Activated CD8-positive, alpha-beta memory T cell treated with anti-CD3 and anti-CD28 coated beads for 1 hour (primary cell): ENCODE results near the gene TET2.

Source experiments
- DNase-seq, 2 donors: peaks; one replicate each; pipeline ENCODE4 v3.0.0-alpha.2; 2020; ENCODE audit warnings: low read depth in 1 of 2; ENCODE audit errors: extremely low read depth in 1 of 2

The TET2 gene

DNA sequence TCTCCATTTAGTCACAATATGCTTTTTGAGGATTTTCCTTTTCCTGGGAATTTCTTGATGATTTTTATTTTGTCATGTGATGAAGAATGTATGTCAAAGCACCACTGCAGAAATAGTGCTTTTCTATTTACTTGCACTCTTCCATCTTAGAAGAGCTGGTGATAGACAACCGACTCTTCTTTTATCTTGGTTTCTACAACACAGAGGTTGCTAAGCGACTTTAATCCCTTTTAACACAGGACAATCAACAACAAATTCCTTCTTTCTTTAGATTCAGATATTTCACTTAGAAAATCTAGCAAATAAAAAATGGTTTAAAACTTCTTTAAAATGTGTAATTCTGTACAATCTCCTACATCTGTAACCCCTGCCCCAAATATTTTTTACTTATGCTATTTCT lies 34.6 kb downstream of the TET2 start:
- no peak for DNase-seq

DNA sequence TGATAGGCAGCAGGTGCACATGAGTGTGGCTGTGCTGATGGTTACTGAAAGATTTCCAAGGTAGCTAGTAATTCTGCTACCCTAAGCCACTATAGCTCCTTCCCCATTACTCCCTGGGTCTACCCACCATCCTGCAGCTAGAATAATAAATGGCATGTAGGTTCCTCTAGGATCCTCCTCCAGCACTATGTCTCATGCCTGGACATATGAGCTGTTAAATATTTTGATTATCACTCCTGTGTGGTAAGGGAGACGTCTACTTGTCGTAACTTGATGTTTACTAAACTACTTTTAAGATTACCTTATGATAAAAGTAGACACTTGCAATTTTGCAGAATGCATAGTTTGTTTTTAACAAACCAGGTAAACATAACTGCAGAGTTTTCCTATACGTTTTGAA lies 35.5 kb downstream of the TET2 start:
- DNase-seq: no peak

DNA sequence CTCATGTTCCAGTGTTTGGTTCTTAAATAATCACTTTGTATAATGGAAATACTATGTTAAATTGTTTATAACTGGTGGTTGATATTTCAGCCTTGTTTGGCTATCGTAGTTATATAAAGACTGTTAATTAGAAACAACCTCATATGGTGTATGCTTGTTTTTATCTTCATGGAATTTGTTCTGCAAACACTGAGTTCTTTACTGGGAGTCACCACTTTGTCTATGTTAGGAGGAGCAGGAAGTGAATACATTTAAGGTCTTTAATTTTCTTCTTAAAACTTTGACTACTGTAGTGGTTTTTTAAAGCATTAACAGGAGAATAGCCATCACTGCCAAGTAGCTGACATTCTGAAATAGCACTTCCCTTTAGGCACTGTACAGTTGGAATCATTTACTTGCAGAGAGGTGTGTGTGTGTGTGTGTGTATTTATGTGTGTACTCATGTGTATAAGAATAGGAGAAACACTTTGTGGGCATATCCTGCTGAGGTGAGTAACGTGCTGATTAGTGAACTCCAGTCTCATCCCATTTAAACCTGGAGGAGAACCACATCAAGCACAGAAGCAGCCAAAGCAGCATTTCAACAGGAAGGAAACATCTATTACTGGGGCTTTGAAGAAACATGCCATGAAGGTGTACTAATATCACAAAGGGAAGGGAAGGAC lies 37.8 kb downstream of the TET2 start:
- no peak for DNase-seq

DNA sequence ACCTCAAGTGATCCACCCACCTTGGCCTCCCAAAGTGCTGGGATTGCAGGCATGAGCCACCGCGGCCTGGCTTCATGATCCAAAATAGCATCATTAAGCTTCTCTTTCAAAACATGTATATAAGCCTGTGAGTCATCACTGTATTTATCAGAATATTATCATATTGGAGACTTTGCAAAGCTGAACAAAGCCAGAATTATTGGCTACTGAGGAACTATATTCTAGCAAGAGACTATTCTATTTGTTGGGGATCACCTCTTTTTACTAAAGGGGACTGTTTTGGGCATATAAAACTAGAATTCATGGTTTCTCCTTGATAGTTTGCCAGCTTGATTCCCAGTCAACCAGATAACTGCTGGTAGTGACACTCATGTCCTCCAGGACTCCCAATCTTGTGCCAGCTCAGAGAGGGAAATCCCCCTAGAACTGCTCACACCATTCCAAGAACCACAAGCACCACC lies 40.1 kb downstream of the TET2 start:
- no peak for DNase-seq

DNA sequence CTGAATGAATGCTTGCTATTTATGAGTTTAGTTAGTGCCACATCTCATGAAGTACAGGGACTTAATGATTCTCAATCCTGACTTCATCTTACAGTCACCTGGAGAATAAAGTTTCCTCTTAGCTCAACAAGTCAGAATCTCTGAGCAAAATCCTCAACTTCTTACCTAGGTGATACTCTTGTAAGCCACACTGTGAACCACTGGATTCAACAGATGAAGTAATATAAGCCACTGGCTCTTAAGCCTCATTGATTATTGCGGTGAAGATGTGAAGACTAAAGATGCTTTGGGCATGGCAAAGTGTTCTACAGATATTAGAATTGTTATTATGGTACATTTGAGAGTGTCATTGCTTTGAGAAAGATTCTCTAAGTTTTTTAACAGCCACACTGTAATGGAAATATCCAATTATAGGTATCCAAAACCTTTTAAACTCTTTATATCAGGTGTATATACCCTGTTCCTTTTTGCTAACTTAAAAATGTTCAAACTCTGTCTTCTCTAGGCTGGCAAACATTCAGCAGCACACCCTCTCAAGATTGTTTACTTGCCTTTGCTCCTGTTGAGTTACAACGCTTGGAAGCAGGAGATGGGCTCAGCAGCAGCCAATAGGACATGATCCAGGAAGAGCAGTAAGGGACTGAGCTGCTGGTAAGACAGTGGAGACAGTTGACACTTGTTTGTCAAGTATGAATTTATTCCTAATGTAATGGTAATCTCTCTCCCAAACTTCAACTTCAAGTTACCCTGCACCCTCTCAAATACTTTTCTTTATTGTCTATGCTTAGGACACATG lies 43.4 kb downstream of the TET2 start:
- DNase-seq: no peak

DNA sequence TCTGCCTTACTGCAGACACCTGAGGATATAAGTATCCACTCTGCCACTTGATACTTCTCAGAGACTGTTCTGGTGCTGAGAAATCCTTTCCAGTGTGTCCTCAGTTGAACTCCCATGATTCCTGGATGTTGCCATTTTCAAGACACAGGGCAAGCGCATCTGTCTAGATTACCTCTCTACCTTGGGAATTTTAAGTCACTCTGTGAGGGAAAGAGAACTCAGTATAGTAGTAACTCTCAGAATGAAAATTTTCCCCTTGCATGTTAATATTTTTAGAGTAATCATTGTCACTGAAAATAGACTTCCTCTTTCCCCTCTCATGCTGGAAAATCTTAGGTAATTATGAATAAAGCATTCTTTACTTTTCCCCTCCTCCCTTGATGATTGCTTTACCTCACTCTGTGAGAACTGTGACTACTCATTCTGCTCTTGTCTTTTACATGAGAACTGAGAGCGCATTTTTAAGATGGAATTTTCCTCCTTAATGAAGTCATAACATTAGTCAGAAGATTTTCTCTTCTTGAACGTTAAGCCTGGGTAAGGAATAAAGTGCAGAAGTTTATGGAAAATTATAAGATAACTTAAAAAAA lies 45.0 kb downstream of the TET2 start:
- DNase-seq: no peak

DNA sequence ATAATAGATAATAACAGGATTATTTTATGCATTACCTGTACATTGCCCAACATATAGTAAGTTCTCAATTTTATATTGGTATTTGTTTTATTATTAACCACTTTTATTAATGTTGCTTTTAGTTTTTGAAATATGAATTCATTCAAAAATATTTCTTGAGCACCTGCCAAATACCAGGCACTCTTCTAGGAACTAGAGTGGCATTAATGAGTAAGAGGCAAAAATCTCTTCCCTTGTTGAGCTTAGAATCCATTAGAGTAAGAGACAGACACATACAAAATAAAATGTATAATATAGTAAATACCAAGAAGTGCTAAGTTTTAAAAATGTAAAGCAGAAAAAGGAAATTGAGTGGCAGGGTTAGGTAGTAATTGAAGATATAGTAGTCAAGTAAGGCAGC lies 45.8 kb downstream of the TET2 start:
- DNase-seq: no peak

DNA sequence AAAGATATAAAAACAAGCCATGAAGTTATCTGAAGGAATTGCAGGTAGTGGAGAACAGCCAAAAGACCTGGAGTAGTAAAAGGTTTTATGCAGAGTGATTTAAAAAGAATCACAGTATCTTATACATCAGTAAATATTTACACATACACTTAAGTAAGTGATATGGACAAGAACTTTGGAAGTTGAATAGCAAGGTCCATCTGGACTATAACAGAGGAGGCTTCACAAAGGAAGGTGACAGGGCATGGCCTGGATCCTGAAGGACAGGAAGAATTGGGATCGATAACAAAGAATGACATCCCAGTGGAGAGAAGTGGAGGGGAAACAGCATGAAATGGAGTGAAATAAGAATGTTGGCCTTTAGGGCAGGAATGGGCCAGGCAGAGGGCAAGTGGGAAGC lies 46.2 kb downstream of the TET2 start:
- no peak for DNase-seq

DNA sequence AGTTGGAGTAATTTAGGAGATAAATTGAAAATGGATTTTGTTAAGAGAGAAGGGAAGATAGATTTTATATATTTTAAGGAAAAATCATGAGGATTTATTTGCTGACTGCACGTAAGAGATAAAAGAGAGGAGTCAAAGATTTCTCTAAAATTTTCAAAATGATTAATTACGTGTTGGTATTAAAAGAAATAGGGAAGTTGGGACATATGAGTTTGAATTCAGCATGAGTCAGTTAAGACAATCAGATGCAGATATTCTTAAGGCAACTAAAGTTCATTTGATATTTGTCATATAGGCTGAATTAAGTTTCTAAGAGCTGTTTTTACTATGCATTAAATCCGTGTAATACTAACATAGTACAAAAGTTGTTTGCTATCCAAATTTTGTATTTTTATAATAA lies 46.9 kb downstream of the TET2 start:
- DNase-seq: no peak

DNA sequence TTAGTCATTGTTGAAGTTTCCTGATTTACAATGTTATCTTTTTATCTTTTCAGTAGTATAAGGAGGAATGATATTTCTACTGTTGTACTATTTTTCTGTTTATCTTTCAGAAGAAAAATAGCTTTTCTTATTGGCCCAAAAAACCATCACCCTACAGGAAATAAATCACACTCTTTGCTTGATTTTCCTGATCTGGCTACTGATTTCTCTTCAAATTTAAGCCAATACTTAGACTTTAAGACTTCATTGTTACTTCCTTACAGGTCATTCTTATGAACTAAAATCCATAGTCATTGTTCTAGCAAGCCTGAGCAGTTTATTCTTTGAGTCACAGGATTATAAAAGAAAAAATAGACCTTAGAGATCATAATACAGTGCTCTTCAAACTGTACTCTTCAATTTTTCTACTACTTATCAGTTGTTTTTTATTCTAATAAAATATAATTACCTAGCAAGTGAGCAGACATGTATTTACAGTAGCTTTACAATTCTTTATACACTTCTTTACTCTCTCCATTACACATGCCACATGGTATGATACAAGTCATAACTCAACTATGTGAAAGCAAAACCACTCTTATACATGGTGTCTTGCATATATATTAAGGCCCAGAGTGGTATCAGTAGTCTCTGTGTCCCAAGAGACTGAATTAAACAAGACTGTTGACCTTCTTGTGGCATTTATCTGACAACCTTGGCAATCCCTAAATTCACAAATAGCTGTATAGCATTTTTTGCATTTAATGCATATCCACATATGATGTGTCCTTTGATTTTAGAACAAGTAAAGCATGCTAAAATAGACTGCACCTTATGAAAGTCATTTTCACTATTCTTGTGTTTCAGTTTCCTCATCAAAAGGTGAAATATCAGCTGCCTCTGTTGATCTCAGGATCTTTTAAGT lies 47.9 kb downstream of the TET2 start:
- no peak for DNase-seq

DNA sequence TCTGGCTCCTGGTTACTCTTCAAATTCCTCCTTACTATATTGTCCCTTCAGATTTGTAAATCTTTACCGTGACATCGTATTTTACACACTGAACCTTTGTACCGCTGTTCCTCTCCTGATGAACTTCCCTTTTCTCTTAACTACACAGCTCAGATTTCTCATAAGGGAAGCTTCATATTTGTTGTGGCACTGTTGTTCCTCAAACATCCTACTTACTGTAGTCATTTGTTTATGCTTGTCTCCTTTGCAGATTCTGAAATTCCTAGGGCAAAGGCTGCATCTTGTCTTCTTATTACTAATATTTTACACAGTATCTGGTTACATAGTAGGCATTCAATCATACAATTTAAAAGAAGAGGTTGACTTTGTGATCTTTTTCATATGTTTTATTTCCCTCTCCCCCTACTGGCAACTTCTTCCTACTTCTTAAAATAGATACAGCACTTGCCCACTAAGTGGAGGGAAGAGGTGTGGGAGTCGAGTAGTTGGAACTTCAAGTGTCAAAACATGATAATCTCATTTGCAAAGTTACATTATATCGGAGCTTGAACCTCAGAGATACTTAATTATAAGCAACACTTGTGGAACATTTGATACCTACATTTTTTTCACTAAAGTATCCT lies 50.0 kb downstream of the TET2 start:
- DNase-seq: no peak

DNA sequence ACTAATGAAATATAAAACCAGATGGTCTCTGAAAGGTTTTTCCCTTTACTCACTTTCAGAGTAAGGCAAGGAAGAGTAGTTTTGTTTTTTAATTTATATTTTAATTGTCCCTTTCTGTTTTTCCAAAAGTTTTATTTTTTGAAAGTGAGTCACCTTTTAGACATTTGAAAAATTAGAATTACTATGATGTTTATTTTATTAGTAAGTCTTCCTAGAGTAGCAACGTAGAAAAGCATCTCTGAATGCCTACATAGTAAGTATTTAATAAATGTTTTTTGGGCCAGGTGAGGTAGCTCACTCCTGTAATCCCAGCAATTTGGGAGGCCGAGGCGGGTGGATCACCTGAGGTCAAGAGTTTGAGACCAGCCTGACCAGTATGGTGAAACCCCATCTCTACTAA lies 51.1 kb downstream of the TET2 start:
- DNase-seq: no peak

DNA sequence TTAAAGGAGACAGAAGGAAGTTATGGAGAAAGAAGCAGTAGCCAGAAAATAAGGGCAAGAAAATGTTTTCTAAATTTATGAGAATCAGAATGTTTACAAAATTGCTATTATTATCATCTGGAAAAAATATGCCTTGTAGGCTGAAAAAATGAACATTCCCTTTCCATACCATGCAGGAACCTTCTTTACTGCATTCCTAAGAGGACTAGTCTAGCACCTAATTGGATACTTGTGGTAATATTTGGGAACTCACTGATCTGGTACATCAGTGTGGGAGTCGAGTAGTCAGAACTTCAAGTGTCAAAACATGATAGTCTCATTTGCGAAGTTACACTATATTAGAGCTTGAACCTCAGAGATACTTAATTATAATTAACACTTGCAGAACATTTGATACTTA lies 51.9 kb downstream of the TET2 start:
- DNase-seq: no peak

DNA sequence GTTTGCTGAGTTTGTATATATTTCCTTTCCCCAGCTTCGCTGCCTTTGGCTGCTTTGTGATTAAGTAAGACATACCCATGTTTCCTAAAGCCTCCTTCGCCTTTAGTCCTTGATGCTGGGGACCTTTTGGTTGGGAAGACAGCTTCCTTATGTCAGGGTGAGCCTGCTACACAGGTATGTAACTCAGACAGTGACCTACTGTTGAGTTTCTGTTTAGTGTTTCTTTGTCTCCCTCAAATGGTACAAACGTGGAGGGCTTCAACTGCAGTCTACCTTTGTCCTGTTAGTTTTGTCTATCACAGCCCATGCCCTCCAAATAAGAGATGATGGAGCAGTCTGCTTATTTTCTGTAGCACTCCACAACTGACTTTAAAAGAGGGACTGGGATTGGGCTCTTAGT lies 59.5 kb downstream of the TET2 start:
- DNase-seq: no peak

DNA sequence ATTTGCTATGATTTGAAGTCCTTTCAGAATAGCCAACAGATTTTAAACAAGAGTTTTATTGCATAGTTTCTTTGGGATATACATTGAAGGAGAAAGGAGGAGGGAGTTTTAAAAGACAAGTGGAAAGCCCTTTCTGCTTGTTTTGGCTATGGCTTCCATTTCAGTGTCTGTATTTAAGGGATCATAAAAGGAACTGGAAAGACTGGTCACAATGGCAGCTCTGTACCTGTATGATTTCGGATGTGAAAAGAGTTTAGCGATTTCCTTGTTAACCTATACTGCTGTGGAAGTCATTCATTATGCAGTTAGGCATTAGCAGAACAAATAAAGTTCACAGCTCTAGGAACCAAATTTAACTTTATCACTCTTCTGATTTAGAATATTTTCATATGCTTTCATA lies 60.7 kb downstream of the TET2 start:
- DNase-seq: no peak

DNA sequence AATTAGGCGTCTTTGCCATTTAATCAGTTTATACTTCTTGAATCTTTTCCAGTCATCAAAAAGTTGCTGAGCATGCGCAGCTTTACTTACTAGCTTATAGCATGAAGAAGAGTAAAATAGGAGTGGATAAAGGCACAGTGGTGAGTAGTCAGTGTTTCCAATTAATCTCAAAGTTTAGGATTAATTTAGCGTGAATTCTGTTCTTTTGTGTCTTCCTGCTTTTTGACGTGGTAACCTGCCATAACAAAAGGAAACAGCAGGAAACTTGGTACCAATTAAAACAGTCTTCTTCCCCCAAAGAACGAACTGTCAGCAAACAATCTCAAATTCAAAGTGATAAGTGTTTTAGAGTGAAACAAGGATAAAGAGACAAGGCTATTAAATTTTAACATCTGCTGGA lies 61.9 kb downstream of the TET2 start:
- DNase-seq: no peak

DNA sequence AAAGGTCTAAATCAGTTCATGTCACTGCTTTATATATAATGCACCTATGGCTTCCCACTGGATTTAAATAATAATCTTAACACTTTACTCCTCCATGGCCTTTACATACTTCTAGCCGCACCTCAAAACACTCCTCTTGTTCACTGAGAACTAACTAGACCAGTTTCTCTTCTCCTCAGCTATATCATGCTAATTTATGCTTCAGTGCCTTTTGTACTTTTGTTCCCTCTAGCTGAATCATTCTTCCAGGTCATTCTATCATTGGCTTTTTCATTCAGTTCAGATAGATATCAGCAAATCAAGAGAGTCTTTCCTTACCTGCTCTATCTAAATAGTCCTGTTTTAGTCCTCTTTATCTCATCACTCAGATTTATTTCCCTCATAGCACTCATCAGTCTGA lies 64.2 kb downstream of the TET2 start:
- no peak for DNase-seq

DNA sequence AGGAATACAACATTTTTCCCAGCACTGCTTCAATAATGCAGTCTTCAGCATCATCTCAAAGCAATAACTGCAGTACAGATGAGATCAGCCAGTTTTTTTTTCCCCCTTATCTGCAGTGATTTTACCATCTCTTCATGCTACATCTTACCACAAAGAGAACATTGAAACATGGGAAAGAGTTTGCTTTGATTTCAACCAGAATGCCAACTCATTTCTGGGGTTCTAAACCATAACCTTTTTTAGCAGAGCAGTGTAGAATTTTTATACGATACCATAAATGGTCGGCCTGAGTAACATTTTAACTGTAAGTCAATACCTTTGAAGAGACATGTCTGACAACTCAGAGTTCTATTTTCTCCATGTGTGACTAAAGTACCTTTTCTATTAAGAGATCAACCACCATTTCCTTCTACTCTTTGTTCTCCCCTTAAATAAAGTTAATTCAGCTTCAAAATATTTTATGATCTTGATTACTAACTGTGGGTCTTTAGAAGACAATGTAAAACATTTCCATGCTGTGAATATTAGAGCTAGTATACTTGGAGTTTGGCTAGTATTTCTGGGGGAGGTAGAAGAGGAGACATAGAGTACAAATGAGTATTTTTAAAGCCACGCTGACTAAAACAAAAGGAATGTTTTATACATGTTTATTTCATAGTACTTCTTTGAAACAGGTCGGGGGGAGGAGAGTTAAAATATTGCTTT lies 69.1 kb downstream of the TET2 start:
- DNase-seq: no peak

DNA sequence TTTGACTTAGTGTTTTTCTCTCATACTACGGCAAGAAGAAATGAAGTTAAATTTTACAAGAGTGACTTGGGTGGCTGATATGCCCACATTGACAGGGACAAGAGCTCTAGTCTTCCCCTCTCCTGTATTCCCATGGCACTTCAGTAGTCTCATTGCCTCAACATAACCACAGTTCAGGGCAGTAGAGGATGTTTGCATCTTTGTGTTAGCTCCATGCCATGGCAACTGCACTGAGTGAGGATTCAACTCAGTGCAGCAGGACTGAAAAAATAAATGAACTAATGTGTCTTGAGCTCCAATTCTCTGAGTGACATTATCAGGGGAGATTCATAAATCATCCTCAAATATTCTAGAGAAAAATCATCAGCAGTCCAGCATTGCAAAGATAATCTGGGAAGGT lies 78.8 kb downstream of the TET2 start:
- DNase-seq: no peak

DNA sequence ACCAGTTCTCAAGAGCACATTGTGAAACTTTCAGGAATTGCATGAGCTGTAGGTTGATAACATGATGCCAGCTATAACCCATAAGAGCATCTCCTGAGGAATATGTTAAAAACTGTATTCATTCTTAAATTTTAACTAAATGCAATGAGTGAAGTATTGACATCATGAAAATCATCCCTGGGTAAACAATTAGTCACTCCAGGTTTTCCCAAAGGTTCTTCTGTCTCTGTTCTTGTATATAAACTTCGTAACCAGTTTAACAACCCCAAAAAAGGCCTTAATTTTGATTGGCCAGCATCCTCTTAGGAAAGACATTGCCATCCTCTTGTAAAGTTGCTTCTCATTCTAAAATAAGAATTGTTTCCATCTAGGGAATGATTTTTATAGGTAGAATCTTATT lies 80.4 kb downstream of the TET2 start:
- no peak for DNase-seq
